Osteocyte (in vitro differentiated cells): ENCODE measurements around the gene OPCML. TPM values are rescaled to one million over a fixed set of nuclear protein-coding genes. Genes with fewer than 3 reads are reported as not detected.

Experiments
- DNase-seq: peaks from one replicate; pipeline ENCODE4 v3.0.0; 2021; ENCODE audit warnings: mixed read lengths; ENCODE audit not compliant: unreplicated experiment; ENCODE audit errors: extremely low spot score
- H3K27ac Mint-ChIP-seq: one replicate; pipeline ENCODE4 v1.8.0; 2021; ENCODE audit warnings: mild to moderate bottlenecking, mixed read lengths; ENCODE audit not compliant: unreplicated experiment
- H3K27me3 Mint-ChIP-seq: one replicate; pipeline ENCODE4 v1.8.0; 2021; ENCODE audit warnings: mixed read lengths; ENCODE audit not compliant: unreplicated experiment
- H3K36me3 Mint-ChIP-seq: one replicate; pipeline ENCODE4 v1.8.0; 2021; ENCODE audit warnings: mixed read lengths; ENCODE audit not compliant: unreplicated experiment
- H3K4me1 Mint-ChIP-seq: one replicate; pipeline ENCODE4 v1.8.0; 2021; ENCODE audit warnings: mixed read lengths; ENCODE audit not compliant: unreplicated experiment
- H3K4me3 Mint-ChIP-seq: one replicate; pipeline ENCODE4 v1.8.0; 2021; ENCODE audit warnings: mild to moderate bottlenecking, moderate library complexity, mixed read lengths; ENCODE audit not compliant: unreplicated experiment
- H3K9me3 Mint-ChIP-seq: one replicate; pipeline ENCODE4 v1.8.0; 2021; ENCODE audit warnings: mixed read lengths; ENCODE audit not compliant: unreplicated experiment
- total RNA-seq: library from RNA; stranded (reverse); gene quantifications from 2 replicates; pipeline ENCODE4 v1.2.1, GENCODE V29; 2021
- TF ChIP-seq, protein P1 (sequence below): fragments of 200-600 bp; sonication (generic); IDR thresholded peaks from 2 replicates; pipeline ENCODE4 v1.5.0; 2021; ENCODE audit warnings: antibody characterized with exemption, mild to moderate bottlenecking, moderate library complexity

Gene OPCML
- total RNA-seq, 1 donor from 2014 or later: 0.11 TPM

DNA sequence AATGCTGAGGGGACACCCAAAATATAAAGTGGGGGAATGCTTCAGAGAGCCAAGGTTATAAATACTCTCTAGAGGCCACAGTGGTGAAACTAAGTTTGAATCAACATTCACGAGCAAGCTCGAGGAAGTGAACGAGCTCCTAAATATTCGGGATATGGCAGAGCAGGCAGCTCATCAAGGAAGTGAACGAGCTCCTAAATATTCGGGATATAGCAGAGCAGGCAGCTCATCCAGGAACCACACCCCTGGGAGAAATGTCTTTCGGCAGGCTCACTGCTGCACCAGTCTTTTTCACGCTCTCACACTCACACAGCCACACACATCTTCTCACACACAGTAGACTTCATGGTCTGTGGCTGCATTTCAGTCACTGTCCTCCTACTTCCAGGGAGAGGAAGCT, 787.5 kb downstream of the OPCML start:
- Mint-ChIP-seq H3K9me3 (no peaks in the 10 kb centered on the region), H3K4me3 (no peak overlapping the region), H3K27ac (no peak overlapping the region), H3K4me1 (peaks cover 11% of the 10 kb centered on the region), H3K36me3 (no peaks in the 10 kb centered on the region), H3K27me3 (no peaks in the 10 kb centered on the region)
- DNase-seq: no peak
- TF ChIP-seq, protein P1, sequence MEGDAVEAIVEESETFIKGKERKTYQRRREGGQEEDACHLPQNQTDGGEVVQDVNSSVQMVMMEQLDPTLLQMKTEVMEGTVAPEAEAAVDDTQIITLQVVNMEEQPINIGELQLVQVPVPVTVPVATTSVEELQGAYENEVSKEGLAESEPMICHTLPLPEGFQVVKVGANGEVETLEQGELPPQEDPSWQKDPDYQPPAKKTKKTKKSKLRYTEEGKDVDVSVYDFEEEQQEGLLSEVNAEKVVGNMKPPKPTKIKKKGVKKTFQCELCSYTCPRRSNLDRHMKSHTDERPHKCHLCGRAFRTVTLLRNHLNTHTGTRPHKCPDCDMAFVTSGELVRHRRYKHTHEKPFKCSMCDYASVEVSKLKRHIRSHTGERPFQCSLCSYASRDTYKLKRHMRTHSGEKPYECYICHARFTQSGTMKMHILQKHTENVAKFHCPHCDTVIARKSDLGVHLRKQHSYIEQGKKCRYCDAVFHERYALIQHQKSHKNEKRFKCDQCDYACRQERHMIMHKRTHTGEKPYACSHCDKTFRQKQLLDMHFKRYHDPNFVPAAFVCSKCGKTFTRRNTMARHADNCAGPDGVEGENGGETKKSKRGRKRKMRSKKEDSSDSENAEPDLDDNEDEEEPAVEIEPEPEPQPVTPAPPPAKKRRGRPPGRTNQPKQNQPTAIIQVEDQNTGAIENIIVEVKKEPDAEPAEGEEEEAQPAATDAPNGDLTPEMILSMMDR: no peak

DNA sequence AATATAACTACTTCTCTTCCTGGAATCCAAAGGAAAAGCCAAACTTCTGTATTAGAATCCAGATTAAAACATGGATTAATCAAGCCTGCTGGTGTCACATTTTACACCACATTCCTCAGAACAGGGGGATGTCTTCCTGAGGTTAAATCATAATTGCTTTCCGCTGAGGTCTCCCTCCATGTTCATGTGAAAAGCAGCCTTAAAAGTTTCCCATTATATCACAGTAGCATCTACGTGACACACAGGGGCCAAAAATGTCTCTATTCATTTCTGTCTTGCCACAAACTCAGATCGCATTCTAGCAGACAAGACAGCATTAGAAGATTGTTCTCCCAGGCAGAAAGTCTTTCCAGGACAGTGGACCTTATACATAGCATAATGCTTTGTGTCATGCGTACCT, 788.7 kb downstream of the OPCML start:
- Mint-ChIP-seq H3K36me3 (no peaks in the 10 kb centered on the region), H3K9me3 (no peaks in the 10 kb centered on the region), H3K4me3 (no peak overlapping the region), H3K4me1 (peaks cover 11% of the 10 kb centered on the region), H3K27ac (no peak overlapping the region), H3K27me3 (no peaks in the 10 kb centered on the region)
- TF ChIP-seq, protein P1: no peak
- no peak for DNase-seq

DNA sequence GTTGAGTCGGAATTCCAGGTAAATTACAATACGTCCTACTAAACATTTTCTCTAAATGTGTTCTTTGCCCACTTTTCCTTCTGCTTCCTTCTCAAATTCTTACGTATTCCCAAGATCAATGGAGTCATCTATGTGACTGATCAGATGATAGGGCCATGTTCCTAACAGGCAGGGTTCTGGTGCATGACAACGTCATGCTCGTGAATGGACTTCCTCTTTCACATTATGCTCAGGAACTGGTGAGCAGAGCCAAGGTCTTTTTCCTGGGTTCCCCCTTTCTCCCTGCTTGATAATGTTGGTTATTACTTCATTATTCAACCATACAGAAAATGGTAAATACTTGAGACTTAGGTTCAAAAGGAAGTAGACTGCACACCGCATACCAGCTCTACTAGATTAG, 789.4 kb downstream of the OPCML start:
- peaks cover 11% of the 10 kb centered on the region for H3K4me1 Mint-ChIP-seq
- H3K27me3 Mint-ChIP-seq: no peaks in the 10 kb centered on the region
- H3K27ac Mint-ChIP-seq: no peak overlapping the region
- H3K4me3 Mint-ChIP-seq: no peak overlapping the region
- no peak for DNase-seq
- TF ChIP-seq, protein P1: no peak
- H3K36me3 Mint-ChIP-seq: no peaks in the 10 kb centered on the region
- no peaks in the 10 kb centered on the region for H3K9me3 Mint-ChIP-seq

DNA sequence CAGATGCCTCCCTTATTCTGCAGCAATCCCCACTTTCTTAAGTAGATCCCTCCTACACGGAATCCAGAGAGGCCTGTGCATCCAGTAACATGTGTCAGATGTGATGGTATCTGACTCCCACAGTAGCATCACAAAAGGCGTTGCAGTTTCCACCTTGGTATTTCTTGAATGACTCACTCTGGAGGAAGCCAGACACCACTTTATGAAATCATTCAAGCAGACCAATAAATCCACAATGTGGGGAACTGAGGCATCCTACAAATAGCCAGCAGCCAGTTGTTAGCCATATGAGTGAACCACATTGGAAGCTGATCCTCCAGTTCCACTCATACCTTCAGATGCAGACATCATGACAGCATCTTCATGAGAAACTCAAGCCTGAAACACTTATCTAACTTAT, 798.1 kb downstream of the OPCML start:
- no peak for DNase-seq
- no peak overlapping the region for H3K4me3 Mint-ChIP-seq
- H3K36me3 Mint-ChIP-seq: no peaks in the 10 kb centered on the region
- TF ChIP-seq, protein P1: no peak
- no peak overlapping the region for H3K27ac Mint-ChIP-seq
- no peaks in the 10 kb centered on the region for H3K27me3 Mint-ChIP-seq
- H3K4me1 Mint-ChIP-seq: no peaks in the 10 kb centered on the region
- H3K9me3 Mint-ChIP-seq: peaks cover 5% of the 10 kb centered on the region

GRCh38 chr11:132728026-132728425, 804.3 kb downstream of the OPCML start:
- Mint-ChIP-seq H3K27ac (no peak overlapping the region), H3K9me3 (peaks cover 4% of the 10 kb centered on the region), H3K4me1 (no peaks in the 10 kb centered on the region), H3K4me3 (no peak overlapping the region), H3K36me3 (no peaks in the 10 kb centered on the region), H3K27me3 (no peaks in the 10 kb centered on the region)
- no peak for DNase-seq
- TF ChIP-seq, protein P1: no peak
